Activated CD8-positive, alpha-beta memory T cell treated with anti-CD3 and anti-CD28 coated beads, Interleukin-2, amount 10 ng/mL, durations not matched to agents 7 days and 5 days (primary cell): Measurements from ENCODE around the gene DNMT3L. TPM values are rescaled to one million over a fixed set of nuclear protein-coding genes. Genes with fewer than 3 reads are reported as not detected.
"Not testable (repeated sequence)": the region's sequence is repeated elsewhere in the genome, so short reads cannot be mapped to it uniquely, and the experiment has no call there.

ENCODE experiments used
- ATAC-seq: fragments of 150-1000 bp; cut with Tn5 transposase; one replicate; pipeline ENCODE4 v1.10.0; 2021; ENCODE audit warnings: moderate library complexity
- CTCF ChIA-PET: fragments of 350-600 bp; sonication (Branson Sonifier 250); formaldehyde crosslinking; loops from one replicate; lab custom pipeline; 2021; ENCODE audit warnings: antibody characterized with exemption; lab: Charles Lee
- DNase-seq: peaks from one replicate; pipeline ENCODE4 v3.0.0-alpha.2; 2020
- H3K27ac Mint-ChIP-seq: one replicate; pipeline ENCODE4 v1.8.0; 2021; ENCODE audit warnings: mild to moderate bottlenecking, mixed read lengths
- H3K27me3 Mint-ChIP-seq: one replicate; pipeline ENCODE4 v1.8.0; 2021; ENCODE audit warnings: mixed read lengths
- H3K36me3 Mint-ChIP-seq: one replicate; pipeline ENCODE4 v1.8.0; 2021; ENCODE audit warnings: mild to moderate bottlenecking, mixed read lengths
- H3K4me1 Mint-ChIP-seq: one replicate; pipeline ENCODE4 v1.8.0; 2021; ENCODE audit warnings: mixed read lengths
- H3K4me3 Mint-ChIP-seq: one replicate; pipeline ENCODE4 v1.8.0; 2021; ENCODE audit warnings: mild to moderate bottlenecking, moderate library complexity, mixed read lengths
- H3K9me3 Mint-ChIP-seq: one replicate; pipeline ENCODE4 v1.8.0; 2022; ENCODE audit warnings: low read depth, mixed read lengths
- total RNA-seq, 2 experiments: library from RNA; stranded (reverse); gene quantifications; one replicate each; pipeline ENCODE4 v1.2.3, GENCODE V29; 2021

DNMT3L gene
- total RNA-seq, 2 experiments from 2014 or later: not detected

GRCh38 chr21:44202590-44203299 lies 59.0 kb downstream of the DNMT3L start:
- H3K27me3 Mint-ChIP-seq, H3K36me3 Mint-ChIP-seq, H3K27ac Mint-ChIP-seq, H3K9me3 Mint-ChIP-seq, H3K4me3 Mint-ChIP-seq, DNase-seq, ATAC-seq, H3K4me1 Mint-ChIP-seq, CTCF ChIA-PET: not testable (repeated sequence)

DNA sequence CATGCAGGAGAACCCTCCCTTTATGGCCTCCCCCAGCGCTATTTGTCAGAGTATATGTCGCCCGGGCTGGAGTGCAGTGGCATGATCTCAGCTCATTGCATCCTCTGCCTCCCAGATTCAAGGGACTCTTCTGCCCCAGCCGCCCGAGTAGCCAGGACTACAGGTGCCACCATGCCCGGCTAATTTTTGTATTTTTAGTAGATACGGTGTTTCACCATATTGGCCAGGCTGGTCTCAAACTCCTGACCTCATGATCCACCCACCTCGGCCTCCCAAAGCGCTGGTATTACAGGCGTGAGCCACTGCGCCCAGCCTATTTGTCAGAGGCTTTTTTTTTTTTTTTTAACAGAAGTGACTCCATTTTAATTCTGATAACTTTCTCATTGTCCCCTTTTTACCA lies 61.7 kb downstream of the DNMT3L start:
- ATAC-seq, H3K9me3 Mint-ChIP-seq, H3K27ac Mint-ChIP-seq, CTCF ChIA-PET, DNase-seq, H3K4me3 Mint-ChIP-seq, H3K27me3 Mint-ChIP-seq, H3K36me3 Mint-ChIP-seq, H3K4me1 Mint-ChIP-seq: not testable (repeated sequence)

DNA sequence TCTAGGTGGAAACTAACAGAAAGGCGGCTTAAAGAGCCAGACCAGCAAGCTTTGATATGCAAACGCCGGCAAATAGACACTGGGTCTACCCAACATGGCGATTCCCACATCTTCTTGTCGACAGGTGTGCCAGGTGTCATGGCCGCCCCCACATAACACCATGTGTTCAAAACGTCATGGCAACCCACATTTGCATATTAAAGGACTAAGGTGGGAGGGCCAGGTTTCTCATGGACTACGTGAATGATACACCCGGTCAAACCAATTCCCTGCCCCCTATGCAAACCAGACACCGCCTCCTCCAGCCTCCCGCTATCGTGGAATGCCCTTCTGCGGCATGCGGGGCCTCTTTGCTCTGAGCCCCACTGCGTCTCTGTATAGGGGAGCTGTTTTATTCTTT lies 62.2 kb downstream of the DNMT3L start:
- CTCF ChIA-PET: no interaction called here
- H3K4me3 Mint-ChIP-seq: no peak overlapping the region
- peaks cover 6% of the 10 kb centered on the region for H3K4me1 Mint-ChIP-seq
- no peaks in the 10 kb centered on the region for H3K9me3 Mint-ChIP-seq
- ATAC-seq (no peak), DNase-seq (no peak)
- H3K36me3 Mint-ChIP-seq: no peaks in the 10 kb centered on the region
- no peaks in the 10 kb centered on the region for H3K27me3 Mint-ChIP-seq
- no peak overlapping the region for H3K27ac Mint-ChIP-seq

- H3K27me3 Mint-ChIP-seq, ATAC-seq, H3K36me3 Mint-ChIP-seq, CTCF ChIA-PET, DNase-seq, H3K4me1 Mint-ChIP-seq, H3K27ac Mint-ChIP-seq, H3K4me3 Mint-ChIP-seq, H3K9me3 Mint-ChIP-seq: not testable (repeated sequence)
These were observed 64.6 kb downstream of the DNMT3L start for GRCh38 chr21:44197156-44197516.

Other genes starting within 250 kb of the DNMT3L start
- gene TRAPPC10, start 249.6 kb downstream of the DNMT3L start, total RNA-seq: 10 to 100 TPM; 71.5 to 71.7 TPM
- 1 to 10 TPM; 9.3 to 9.6 TPM for gene PWP2, start 154.5 kb downstream of the DNMT3L start, total RNA-seq
- gene GATD3, start 128.2 kb downstream of the DNMT3L start, total RNA-seq: 10 to 100 TPM; 10.0 to 12.5 TPM
- gene ICOSLG, start 21.0 kb downstream of the DNMT3L start, total RNA-seq: 1 to 10 TPM; 1.1 to 1.7 TPM
- under 1 TPM; 0.06 to 0.33 TPM for gene AIRE, start 24.0 kb upstream of the DNMT3L start, total RNA-seq
- gene PFKL, start 38.2 kb upstream of the DNMT3L start, total RNA-seq: 100 to 1,000 TPM; 162 to 200 TPM
- 10 to 100 TPM; 14.8 to 15.3 TPM for gene CFAP410, start 77.5 kb upstream of the DNMT3L start, total RNA-seq
- 10 to 100 TPM; 21.2 to 32.7 TPM for gene TRPM2, start 91.7 kb upstream of the DNMT3L start, total RNA-seq
- 1 to 10 TPM; 2.3 to 3.9 TPM for gene LRRC3, start 193.6 kb upstream of the DNMT3L start, total RNA-seq